Measurements from ENCODE around the gene MYL12A.

DNA sequence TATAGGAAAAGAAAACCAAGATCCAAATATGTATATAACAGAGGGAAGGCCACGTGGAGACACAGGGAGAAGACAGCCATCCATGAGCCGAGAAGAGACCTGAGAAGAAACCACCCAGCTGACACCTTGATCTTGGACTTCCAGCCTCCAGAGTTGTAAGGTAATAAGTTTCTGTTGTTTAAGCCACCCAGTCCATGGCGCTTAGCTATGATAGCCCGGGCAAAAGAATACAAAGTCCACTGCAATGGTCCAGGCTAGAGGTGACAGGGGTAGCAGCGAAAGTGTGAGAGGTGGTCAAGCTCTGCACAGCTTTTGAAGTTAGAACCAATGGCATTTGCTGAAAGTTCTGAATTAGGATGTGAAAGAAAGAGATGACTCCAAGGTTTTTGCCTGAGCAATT lies 30.6 kb upstream of the MYL12A start:
- TF ChIP-seq, protein P1, sequence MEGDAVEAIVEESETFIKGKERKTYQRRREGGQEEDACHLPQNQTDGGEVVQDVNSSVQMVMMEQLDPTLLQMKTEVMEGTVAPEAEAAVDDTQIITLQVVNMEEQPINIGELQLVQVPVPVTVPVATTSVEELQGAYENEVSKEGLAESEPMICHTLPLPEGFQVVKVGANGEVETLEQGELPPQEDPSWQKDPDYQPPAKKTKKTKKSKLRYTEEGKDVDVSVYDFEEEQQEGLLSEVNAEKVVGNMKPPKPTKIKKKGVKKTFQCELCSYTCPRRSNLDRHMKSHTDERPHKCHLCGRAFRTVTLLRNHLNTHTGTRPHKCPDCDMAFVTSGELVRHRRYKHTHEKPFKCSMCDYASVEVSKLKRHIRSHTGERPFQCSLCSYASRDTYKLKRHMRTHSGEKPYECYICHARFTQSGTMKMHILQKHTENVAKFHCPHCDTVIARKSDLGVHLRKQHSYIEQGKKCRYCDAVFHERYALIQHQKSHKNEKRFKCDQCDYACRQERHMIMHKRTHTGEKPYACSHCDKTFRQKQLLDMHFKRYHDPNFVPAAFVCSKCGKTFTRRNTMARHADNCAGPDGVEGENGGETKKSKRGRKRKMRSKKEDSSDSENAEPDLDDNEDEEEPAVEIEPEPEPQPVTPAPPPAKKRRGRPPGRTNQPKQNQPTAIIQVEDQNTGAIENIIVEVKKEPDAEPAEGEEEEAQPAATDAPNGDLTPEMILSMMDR (IDR thresholded peaks at IDR 0.05) = no peak
- TF ChIP-seq POLR2A (IDR thresholded peaks at IDR 0.05; ENCODE audit: low read depth) (no peak), EP300 (IDR thresholded peaks at IDR 0.05) (no peak), POLR2AphosphoS5 (IDR thresholded peaks at IDR 0.05) (no peak)
